Coronary artery (tissue), 2 donors: ENCODE data around the gene BEST1.

ENCODE experiments used
- DNase-seq: peaks from one replicate; pipeline ENCODE4 v3.0.0-alpha.2; 2017; ENCODE audit warnings: low spot score
- H3K27ac ChIP-seq, 2 donors: fragments of 200-600 bp; sonication (generic); one replicate each; pipeline ENCODE4 v1.5.1; 2016 to 2019
- H3K4me3 ChIP-seq: fragments of 200-600 bp; sonication (generic); 2 replicates; pipeline ENCODE4 v1.5.1; 2016; ENCODE audit warnings: mild to moderate bottlenecking, moderate library complexity
- CTCF ChIP-seq: fragments of 200-600 bp; sonication (generic); IDR thresholded peaks from one replicate; pipeline ENCODE4 v1.5.1; 2019; ENCODE audit warnings: antibody characterized with exemption

BEST1 gene

GRCh38 chr11:62004473-62004872 lies 54.3 kb downstream of the BEST1 start:
- peak overlapping the region; percentile 8 to 67 for H3K27ac ChIP-seq
- no peak for TF ChIP-seq CTCF
- DNase-seq, result no peak

GRCh38 chr11:62008193-62008592 lies 58.0 kb downstream of the BEST1 start:
- H3K4me3 ChIP-seq, result no peak overlapping the region
- no peak for TF ChIP-seq CTCF
- H3K27ac ChIP-seq, result no peak overlapping the region
- no peak for DNase-seq

More at GRCh38 chr11:62004473-62004872, 54.3 kb downstream of the BEST1 start:
- H3K4me3 ChIP-seq, result no peak overlapping the region

GRCh38 chr11:62010935-62011528 lies 60.9 kb downstream of the BEST1 start:
- no peak overlapping the region for H3K4me3 ChIP-seq
- TF ChIP-seq CTCF, result no peak
- H3K27ac ChIP-seq, result no peak overlapping the region
- no peak for DNase-seq

- no peak overlapping the region for H3K4me3 ChIP-seq
- no peak for DNase-seq
- no peak for TF ChIP-seq CTCF
- no peak overlapping the region for H3K27ac ChIP-seq
Measured at GRCh38 chr11:62011881-62012280, 61.7 kb downstream of the BEST1 start.

- no peak for DNase-seq
- no peak for TF ChIP-seq CTCF
- H3K27ac ChIP-seq, result no peak overlapping the region
- H3K4me3 ChIP-seq, result no peak overlapping the region
Measured at GRCh38 chr11:62012451-62012831, 62.3 kb downstream of the BEST1 start.

GRCh38 chr11:62012832-62013461 lies 62.8 kb downstream of the BEST1 start:
- no peak for DNase-seq
- TF ChIP-seq CTCF, result no peak
- Histone ChIP-seq H3K4me3 (no peak overlapping the region), H3K27ac (no peak overlapping the region)
